HepG2 (cell line): Measurements from ENCODE around the gene NOTUM. TPM values are rescaled to one million over a fixed set of nuclear protein-coding genes. Genes with fewer than 3 reads are reported as not detected.

Experiments
- ATF7-NPFF ChIP-seq: sonication (generic); formaldehyde crosslinking; IDR thresholded peaks from 2 replicates; pipeline ENCODE4 v1.8.1; 2023; ENCODE audit warnings: mild to moderate bottlenecking, low read depth, missing genetic modification reagents, moderate library complexity
- DNMT1 ChIP-seq: sonication (generic); formaldehyde crosslinking; IDR thresholded peaks from 2 replicates; pipeline ENCODE4 v1.5.1; 2020; ENCODE audit warnings: mild to moderate bottlenecking, missing genetic modification reagents
- HNRNPL ChIP-seq: fragments of 200-400 bp; formaldehyde crosslinking; IDR thresholded peaks from 2 replicates; pipeline ENCODE4 v1.6.1; 2017; ENCODE audit warnings: mild to moderate bottlenecking, low read depth, low read length
- JUND ChIP-seq: sonication (generic); formaldehyde crosslinking; IDR thresholded peaks from 2 replicates; pipeline ENCODE4 v1.8.0; 2022; ENCODE audit warnings: mild to moderate bottlenecking, missing genetic modification reagents
- MAZ ChIP-seq, 2 experiments: sonication (generic) in 1 of 2; formaldehyde crosslinking in 1 of 2; IDR thresholded peaks; 2 replicates each; pipeline versions ENCODE4 v1.5.0 to v1.6.1; 2012 to 2020; ENCODE audit warnings: low read depth in 2 of 2, mild to moderate bottlenecking in 2 of 2, borderline replicate concordance in 1 of 2, improper control_type of control experiment in 1 of 2, low read length in 1 of 2, missing genetic modification reagents in 1 of 2, moderate library complexity in 1 of 2
- NAIF1 ChIP-seq: sonication (generic); formaldehyde crosslinking; IDR thresholded peaks from 2 replicates; pipeline ENCODE4 v1.5.0; 2020; ENCODE audit warnings: mild to moderate bottlenecking, missing genetic modification reagents, borderline replicate concordance
- SMARCC2 ChIP-seq: fragments of 450-650 bp; IDR thresholded peaks from 2 replicates; pipeline ENCODE4 v1.6.1; 2017; ENCODE audit warnings: antibody characterized with exemption, mild to moderate bottlenecking
- SP5 ChIP-seq: IDR thresholded peaks from 2 replicates; pipeline ENCODE4 v1.6.1; 2016; ENCODE audit warnings: low read depth, borderline replicate concordance
- STAT5B ChIP-seq: sonication (generic); formaldehyde crosslinking; IDR thresholded peaks from 2 replicates; pipeline ENCODE4 v1.4.0; 2020; ENCODE audit warnings: missing genetic modification reagents
- TGIF2 ChIP-seq: IDR thresholded peaks from 2 replicates; pipeline ENCODE4 v1.6.1; 2016; ENCODE audit warnings: control low read depth, missing compliant biosample characterization
- U2AF1 ChIP-seq: fragments of 200-400 bp; formaldehyde crosslinking; optimal IDR thresholded peaks from 2 replicates; pipeline ENCODE3; 2017; ENCODE audit warnings: mild to moderate bottlenecking, low read depth, low read length
- ZBTB7A ChIP-seq: sonication (generic); formaldehyde crosslinking; IDR thresholded peaks from 2 replicates; pipeline ENCODE4 v1.8.0; 2022; ENCODE audit warnings: mild to moderate bottlenecking, missing genetic modification reagents
- ZC3H13 ChIP-seq: sonication (generic); formaldehyde crosslinking; IDR thresholded peaks from 2 replicates; pipeline ENCODE4 v1.8.1; 2023; ENCODE audit warnings: mild to moderate bottlenecking, missing genetic modification reagents, moderate library complexity
- ZKSCAN5 ChIP-seq: sonication (generic); formaldehyde crosslinking; IDR thresholded peaks from 2 replicates; pipeline ENCODE4 v1.5.1; 2020; ENCODE audit warnings: mild to moderate bottlenecking, missing genetic modification reagents
- ZNF451 ChIP-seq: sonication (generic); formaldehyde crosslinking; IDR thresholded peaks from 2 replicates; pipeline ENCODE4 v1.5.0; 2020; ENCODE audit warnings: mild to moderate bottlenecking, missing genetic modification reagents
- ZNF768 ChIP-seq: sonication (generic); formaldehyde crosslinking; IDR thresholded peaks from 2 replicates; pipeline ENCODE4 v1.4.0; 2020; ENCODE audit warnings: missing genetic modification reagents
- ZNF883 ChIP-seq: sonication (generic); formaldehyde crosslinking; IDR thresholded peaks from 2 replicates; pipeline ENCODE4 v1.5.1; 2020; ENCODE audit warnings: mild to moderate bottlenecking, missing genetic modification reagents; ENCODE audit errors: not compliant biosample characterization
- polyA plus RNA-seq, 8 experiments: library from polyadenylated mRNA; depleted of rRNA in 3 of 8; stranded (reverse) in 7 of 8; unstranded in 1 of 8; fragments of >200 nt; fragmentation: Illumina TruSeq in 4 of 8; extraction: Trizol in 4 of 8; gene quantifications; 2 replicates each; pipeline versions ENCODE4 v1.2.1 to v1.2.3, GENCODE V29; 2011 to 2016; ENCODE audit warnings: low read depth in 4 of 8, missing spikeins in 1 of 8, mixed read lengths in 1 of 8; ENCODE audit not compliant: insufficient read depth in 1 of 8
- total RNA-seq, 5 experiments: library from RNA; depleted of rRNA; stranded (reverse); fragments of >200 nt; fragmentation: Illumina TruSeq; extraction: Trizol; gene quantifications; 2 replicates each; pipeline ENCODE4 v1.2.3, GENCODE V29; 2016; ENCODE audit warnings: low read depth in 1 of 5
- TF ChIP-seq, protein P1 (sequence below): IDR thresholded peaks from 2 replicates; pipeline ENCODE4 v1.6.1; 2016; ENCODE audit warnings: low read depth, control low read depth
- TF ChIP-seq, protein P2 (sequence below): sonication (generic); formaldehyde crosslinking; IDR thresholded peaks from 2 replicates; pipeline ENCODE4 v1.5.0; 2020; ENCODE audit warnings: missing genetic modification reagents, mild to moderate bottlenecking, borderline replicate concordance
- TF ChIP-seq, protein P3 (sequence below): sonication (generic); formaldehyde crosslinking; IDR thresholded peaks from 2 replicates; pipeline ENCODE4 v1.8.0; 2022; ENCODE audit warnings: missing genetic modification reagents, mild to moderate bottlenecking, borderline replicate concordance

NOTUM gene
- total and polyA plus RNA-seq, 2 of the 13 experiments (the other 11 are each of a cell fraction or from before 2014, with no cell fraction given): 150 to 160 TPM

DNA sequence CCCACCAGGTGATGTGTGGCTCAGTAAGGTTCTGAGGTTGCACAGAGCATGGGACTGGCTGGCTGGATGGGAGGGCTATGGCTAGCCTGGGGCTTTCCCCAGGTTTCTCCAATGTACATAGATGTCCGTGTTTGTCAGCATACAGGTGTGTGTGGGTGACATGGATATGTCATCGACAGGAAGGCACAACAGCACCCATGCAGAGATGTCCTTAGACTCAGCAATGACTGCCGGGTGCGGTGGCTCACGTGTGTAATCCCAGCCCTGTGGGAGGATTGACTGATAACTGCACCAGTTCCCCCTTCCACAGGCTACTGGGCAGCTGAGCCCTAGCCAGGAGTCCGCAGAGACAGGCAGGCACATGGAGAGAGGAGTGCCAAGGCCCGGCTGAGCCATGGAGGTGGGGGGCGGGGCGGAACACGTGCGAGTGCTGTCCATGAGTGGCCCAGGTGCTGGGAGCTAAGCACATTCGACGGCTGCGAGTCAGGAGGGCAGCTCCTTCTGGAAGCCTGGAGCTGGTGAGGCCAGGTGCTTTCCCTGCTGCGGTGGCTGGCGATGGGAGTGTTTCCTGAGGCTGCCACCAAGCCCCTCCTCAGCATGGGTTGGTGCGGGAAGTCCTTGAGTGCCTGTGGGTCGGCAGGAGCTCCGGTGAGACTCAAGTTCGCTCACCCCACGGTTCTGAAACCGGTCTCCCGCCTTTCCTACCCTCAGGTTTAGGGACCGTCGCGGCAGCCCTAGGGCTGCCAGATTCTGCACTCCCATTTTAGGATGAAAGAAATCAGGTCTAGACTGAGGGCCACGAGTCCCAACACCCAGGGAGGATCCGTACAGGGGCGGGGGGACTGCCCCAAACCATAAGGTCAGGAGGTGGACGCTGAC lies 15.6 kb upstream of the NOTUM start (continued):
- TF ChIP-seq, protein P1, sequence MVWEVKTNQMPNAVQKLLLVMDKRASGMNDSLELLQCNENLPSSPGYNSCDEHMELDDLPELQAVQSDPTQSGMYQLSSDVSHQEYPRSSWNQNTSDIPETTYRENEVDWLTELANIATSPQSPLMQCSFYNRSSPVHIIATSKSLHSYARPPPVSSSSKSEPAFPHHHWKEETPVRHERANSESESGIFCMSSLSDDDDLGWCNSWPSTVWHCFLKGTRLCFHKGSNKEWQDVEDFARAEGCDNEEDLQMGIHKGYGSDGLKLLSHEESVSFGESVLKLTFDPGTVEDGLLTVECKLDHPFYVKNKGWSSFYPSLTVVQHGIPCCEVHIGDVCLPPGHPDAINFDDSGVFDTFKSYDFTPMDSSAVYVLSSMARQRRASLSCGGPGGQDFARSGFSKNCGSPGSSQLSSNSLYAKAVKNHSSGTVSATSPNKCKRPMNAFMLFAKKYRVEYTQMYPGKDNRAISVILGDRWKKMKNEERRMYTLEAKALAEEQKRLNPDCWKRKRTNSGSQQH (CRISPR knock-in tag): no peak
- TF ChIP-seq, protein P2, sequence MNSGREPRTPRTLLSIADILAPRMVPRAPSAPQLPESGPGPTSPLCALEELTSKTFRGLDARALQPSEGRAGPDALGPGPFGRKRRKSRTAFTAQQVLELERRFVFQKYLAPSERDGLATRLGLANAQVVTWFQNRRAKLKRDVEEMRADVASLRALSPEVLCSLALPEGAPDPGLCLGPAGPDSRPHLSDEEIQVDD (CRISPR knock-in tag): peak; percentile 28; the same call in 1 of the 2 replicates
- TF ChIP-seq JUND (no peak), NAIF1 (CRISPR knock-in tag) (no peak), ZNF883 (CRISPR knock-in tag) (no peak), ZKSCAN5 (no peak), SMARCC2 (no peak), ZNF451 (no peak), SP5 (CRISPR knock-in tag) (peak; percentile 38; the same call in 1 of the 2 replicates), DNMT1 (CRISPR knock-in tag) (peak; percentile 21; the same call in 1 of the 2 replicates), MAZ (IDR thresholded peaks at IDR 0.05; ENCODE audit: borderline replicate concordance, low read depth, low read length) (no peak), MAZ (CRISPR knock-in tag; IDR thresholded peaks at IDR 0.05; ENCODE audit: low read depth) (no peak), ZBTB7A (peak; percentile 82), HNRNPL (0 out of 2 replicates have a peak, but pooled peaks have one; percentile 37), TGIF2 (CRISPR knock-in tag) (0 out of 2 replicates have a peak, but pooled peaks have one; percentile 11), ATF7-NPFF (peak; percentile 71; the same call in 1 of the 2 replicates), ZC3H13 (CRISPR knock-in tag) (peak; percentile 87), ZNF768 (CRISPR knock-in tag) (peak; percentile 41; the same call in 1 of the 2 replicates), STAT5B (CRISPR knock-in tag) (no peak), U2AF1 (peak; percentile 8)
- TF ChIP-seq, protein P3, sequence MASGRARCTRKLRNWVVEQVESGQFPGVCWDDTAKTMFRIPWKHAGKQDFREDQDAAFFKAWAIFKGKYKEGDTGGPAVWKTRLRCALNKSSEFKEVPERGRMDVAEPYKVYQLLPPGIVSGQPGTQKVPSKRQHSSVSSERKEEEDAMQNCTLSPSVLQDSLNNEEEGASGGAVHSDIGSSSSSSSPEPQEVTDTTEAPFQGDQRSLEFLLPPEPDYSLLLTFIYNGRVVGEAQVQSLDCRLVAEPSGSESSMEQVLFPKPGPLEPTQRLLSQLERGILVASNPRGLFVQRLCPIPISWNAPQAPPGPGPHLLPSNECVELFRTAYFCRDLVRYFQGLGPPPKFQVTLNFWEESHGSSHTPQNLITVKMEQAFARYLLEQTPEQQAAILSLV (CRISPR knock-in tag): 0 out of 2 replicates have a peak, but pooled peaks have one; percentile 6
